Mesenteric fat pad (tissue), 1 donor: ENCODE results near the gene PPFIBP2. TPM values are rescaled to one million over a fixed set of nuclear protein-coding genes. Genes with fewer than 3 reads are reported as not detected.
A peak's percentile ranks its signal among the peaks of the same experiment; 100 is the strongest.

Source experiments
- DNase-seq: peaks from one replicate; pipeline ENCODE4 v3.0.0-alpha.2; 2020; ENCODE audit warnings: low spot score
- long read RNA-seq: library from polyadenylated mRNA; unstranded; transcript quantifications from one replicate; pipeline ENCODE4 v2.0.0, GENCODE V29; 2020
- total RNA-seq: library from RNA; stranded (reverse); fragmentation: NEBNext Ultra II Directional; extraction: Animal tissue kit (Norgen Biotek cat#: 25700); gene quantifications from one replicate; pipeline ENCODE4 v1.2.1, GENCODE V29; 2021
- donor health status: DM: yes; HTN: yes; CAD: no.

The PPFIBP2 gene
- 37.5 TPM for total RNA-seq
- long read RNA-seq, transcript PPFIBP2-201 (24 exons, 3,557 nt), result major isoform, 6 of 27 reads
- long read RNA-seq, partial matches to known transcripts, result 11 of 27 reads
- long read RNA-seq, other reads (novel, unspliced or antisense), result 10 of 27 reads

DNA sequence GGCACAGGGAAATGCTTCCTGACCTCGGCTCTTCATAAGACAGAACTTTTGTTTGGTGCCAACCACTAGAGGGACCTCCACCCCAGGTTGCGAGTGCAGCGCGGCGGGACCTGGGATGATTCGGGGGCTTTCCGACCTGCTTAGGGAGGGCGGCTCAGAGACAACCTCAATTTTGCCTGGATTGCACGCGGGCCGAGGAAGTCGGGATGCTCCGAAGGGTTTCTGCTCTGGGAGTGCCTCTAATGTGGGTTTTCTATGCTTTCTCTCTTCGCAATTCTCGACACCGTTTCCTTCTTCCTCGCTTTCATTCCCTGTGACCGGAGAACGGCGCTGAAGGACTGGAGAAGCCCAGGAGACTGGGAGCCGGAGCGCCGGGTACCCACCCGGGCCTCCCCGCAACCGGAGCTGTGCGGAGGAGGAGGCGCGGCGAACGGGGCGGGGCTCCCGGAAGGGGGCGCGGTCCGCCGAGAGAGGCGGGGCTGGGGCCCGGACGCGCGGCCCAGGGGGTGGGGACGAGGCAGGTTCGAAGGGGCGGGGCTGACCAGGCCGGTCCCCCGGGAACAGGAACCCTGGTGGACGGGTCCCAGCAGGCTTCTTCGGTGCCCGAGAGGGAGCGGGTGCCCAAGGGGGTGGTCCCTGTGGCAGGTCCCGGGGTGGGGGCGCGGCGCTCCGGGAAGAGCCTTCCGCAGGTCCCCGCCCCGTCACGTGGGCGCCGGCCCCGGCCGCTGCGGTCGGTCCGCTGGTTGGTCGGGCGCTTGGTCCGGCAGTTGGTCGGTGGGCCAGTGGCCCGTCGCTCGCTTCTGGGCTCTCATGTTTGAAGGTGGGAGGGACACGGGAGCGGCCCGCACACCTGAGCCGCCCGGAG is at the start of gene PPFIBP2:
PPFIBP2 (plus strand) TSS at position 766 of the 865 bp plus-strand sequence. CDS start 35,477 bp downstream, outside the sequence.
- DNase-seq, result peak; percentile 94

- DNase-seq, result no peak
Observed at GRCh38 chr11:7467652-7468051, 46.1 kb upstream of the PPFIBP2 start.

- no peak for DNase-seq
Observed at GRCh38 chr11:7469351-7469865, 44.4 kb upstream of the PPFIBP2 start.

GRCh38 chr11:7471071-7471470 is 42.7 kb upstream of the PPFIBP2 start:
- no peak for DNase-seq

GRCh38 chr11:7473717-7474116 is 40.1 kb upstream of the PPFIBP2 start:
- DNase-seq, result no peak

- no peak for DNase-seq
Observed at GRCh38 chr11:7480113-7480512, 33.7 kb upstream of the PPFIBP2 start.

GRCh38 chr11:7484131-7484530 is 29.7 kb upstream of the PPFIBP2 start:
- no peak for DNase-seq

GRCh38 chr11:7484645-7485044 is 29.2 kb upstream of the PPFIBP2 start:
- no peak for DNase-seq

- DNase-seq, result no peak
Observed at GRCh38 chr11:7485186-7486097, 28.4 kb upstream of the PPFIBP2 start, which contains the start of gene OLFML1. Gene OLFML1, plus strand, starts transcription at chr11:7485506. Its CDS starts 370 bp downstream, at chr11:7485876.

DNA sequence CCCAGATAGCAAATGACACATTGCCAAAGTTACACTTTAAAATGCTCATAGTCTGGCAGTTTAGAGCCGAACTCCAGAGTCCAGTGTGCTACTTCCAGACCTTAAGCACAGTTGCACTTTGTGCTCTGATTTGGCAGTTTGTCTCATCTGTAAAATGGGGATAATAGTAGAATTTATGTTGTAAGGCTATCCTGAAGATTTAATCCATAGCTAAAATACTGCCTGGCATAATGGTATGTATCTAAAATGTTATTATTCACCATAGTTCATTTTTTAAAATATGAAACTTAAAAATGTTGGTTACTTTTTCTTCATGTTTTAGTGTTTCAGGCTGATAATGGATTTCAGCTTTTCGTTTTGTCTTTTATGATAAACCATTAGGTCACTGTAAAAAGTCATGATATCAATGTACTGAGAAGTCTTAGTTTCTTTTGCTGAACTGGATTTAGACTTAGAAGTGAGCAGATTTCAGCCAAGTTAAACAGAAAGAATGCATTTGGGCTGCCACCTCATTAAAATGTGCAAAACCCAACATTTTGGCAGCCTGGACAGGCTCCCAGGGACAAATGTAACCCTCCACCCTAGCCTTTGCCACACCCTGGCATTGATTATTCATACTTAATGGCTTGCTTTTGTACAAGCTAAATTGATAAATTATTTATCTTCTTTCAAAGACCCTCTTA is 27.6 kb upstream of the PPFIBP2 start:
- DNase-seq, result no peak

GRCh38 chr11:7486781-7487140 is 27.0 kb upstream of the PPFIBP2 start:
- DNase-seq, result no peak

DNA sequence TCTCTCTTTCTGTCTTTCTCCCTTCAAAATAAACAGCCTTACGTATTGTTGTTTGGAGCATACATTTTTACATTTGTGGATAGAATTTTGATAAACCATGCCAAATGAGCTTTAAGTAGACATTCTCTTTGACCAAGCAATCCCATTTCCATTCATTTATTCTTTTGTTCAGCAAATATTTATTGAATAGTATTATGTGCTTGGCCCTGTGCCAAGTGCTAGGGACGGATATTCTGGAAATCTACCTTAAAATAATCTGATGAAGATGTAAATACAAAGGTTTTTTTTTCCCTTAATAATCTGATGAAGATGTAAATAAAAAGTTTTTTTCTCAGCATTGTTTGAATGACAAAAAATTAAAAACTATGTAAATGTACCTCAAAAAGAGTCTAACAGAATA is 26.4 kb upstream of the PPFIBP2 start:
- DNase-seq, result no peak

DNA sequence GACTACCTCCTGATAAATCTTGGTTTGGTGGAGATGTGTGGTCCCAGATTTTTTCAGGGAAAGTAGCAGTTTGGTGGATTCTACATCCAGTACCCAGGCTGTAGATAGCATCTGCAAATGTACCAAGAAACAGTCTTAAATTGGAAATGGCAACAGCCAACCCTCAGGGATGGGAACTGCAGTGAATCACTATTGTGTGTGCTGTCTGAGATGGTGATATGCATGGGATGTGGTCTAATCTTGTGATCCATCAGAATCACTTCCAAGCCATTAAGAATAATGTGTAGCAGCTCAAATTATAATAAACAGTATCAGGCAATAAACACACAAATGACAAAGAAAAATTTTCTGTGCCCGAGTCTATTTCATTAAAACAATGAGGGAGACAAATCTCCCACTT is 25.1 kb upstream of the PPFIBP2 start:
- no peak for DNase-seq

DNA sequence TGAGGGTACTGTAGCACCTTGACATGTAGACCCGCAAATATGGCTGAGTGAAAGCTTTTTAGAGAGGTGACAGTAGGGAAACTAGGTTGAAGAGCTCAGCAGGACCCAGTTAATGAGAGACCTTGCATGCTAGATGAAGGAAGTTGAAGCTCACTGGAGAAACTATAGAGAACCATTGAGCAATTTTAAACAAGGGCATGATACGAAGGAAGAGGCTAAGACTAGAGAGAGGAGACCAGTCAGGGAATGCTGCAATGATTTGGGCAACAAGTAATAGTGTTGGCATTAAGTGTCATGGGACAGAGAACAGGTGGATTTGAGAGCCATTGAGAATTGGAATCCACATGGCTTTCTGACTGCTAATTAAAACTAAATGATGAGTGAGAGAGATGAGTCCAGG is 24.4 kb upstream of the PPFIBP2 start:
- DNase-seq, result no peak

DNA sequence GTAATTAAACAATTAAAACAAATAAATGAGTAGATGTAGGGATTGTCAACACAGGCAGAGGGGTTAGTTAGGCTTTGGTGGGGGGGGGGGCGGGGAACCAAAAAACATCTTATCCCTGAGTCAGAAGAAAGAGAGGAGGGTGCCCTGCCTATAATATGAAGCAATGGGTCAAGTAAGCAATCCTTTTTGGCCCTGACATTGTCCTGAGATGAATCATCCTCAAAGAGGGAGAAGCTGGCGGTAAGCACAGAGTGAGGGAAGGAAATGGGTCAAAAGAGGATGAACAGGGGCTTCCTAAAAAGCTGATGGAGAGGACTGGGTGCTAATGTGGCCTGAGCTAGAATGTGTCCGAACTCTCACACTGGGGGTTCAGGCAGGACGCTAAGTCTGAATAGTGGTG is 23.7 kb upstream of the PPFIBP2 start:
- DNase-seq, result no peak

DNA sequence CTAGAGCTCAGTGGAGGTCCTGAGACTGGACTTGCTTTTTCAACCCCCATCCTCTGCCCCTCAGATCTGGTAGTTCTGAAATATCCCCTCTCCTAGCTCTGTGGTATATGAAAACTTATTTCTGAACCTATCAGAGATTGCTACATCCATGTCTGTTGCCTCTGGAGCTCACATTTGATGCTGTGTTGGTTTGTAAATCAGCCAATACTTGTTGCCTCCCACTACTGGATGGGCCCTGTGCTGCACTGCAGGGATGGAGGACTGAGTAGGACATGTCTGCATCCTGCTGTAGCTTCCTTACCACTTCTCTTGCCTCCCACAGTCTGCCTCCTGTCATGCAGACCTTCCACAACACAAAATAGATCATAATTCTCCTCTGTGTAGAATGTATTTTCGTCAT is 23.3 kb upstream of the PPFIBP2 start:
- DNase-seq, result no peak

- DNase-seq, result no peak
Observed at GRCh38 chr11:7492253-7492652, 21.5 kb upstream of the PPFIBP2 start.

GRCh38 chr11:7493670-7494069 is 20.1 kb upstream of the PPFIBP2 start:
- DNase-seq, result no peak

GRCh38 chr11:7494086-7494745 is 19.6 kb upstream of the PPFIBP2 start:
- DNase-seq, result no peak

GRCh38 chr11:7495882-7496551 is 17.8 kb upstream of the PPFIBP2 start:
- DNase-seq, result no peak
